AG04450 (cell line): ENCODE measurements around the gene ADM5. TPM values are rescaled to one million over a fixed set of nuclear protein-coding genes. Genes with fewer than 3 reads are reported as not detected.

Source experiments
- CTCF ChIA-PET: fragments of 300-600, 350-600 bp; formaldehyde crosslinking; extraction: SDS; loops from one replicate; lab custom pipeline; 2022; ENCODE audit warnings: antibody characterized with exemption, inconsistent platforms; lab: Charles Lee
- POLR2A ChIA-PET: fragments of 350-600 bp; formaldehyde crosslinking; extraction: SDS; loops from one replicate; lab custom pipeline; 2021; ENCODE audit warnings: antibody characterized with exemption, inconsistent platforms; lab: Yijun Ruan, JAX
- DNase-seq: peaks from one replicate; pipeline ENCODE4 v3.0.0-alpha.2; 2011; ENCODE audit warnings: low read depth, low spot score
- H3K27ac ChIP-seq: one replicate; pipeline ENCODE4 v1.5.1; 2012; ENCODE audit warnings: low read depth, low read length, control low read depth
- H3K27me3 ChIP-seq: one replicate; pipeline ENCODE4 v1.6.0; 2012; ENCODE audit warnings: low read length; ENCODE audit not compliant: control insufficient read depth, insufficient read depth
- H3K4me3 ChIP-seq: 2 replicates; pipeline ENCODE4 v1.5.1; 2011; ENCODE audit warnings: mild to moderate bottlenecking, low read depth, low read length, control low read depth
- H3K9me3 ChIP-seq: 2 replicates; pipeline ENCODE4 v1.5.1; 2012; ENCODE audit warnings: low read length; ENCODE audit not compliant: control insufficient read depth, insufficient read depth
- polyA minus RNA-seq: library from RNA; depleted of rRNA, polyadenylated mRNA; stranded (reverse); fragments of >200 nt; gene quantifications from 2 replicates; pipeline ENCODE4 v1.2.3, GENCODE V29; 2011; rRNA and poly(A)+ RNA removed
- polyA plus RNA-seq: library from polyadenylated mRNA; depleted of rRNA; stranded (reverse); fragments of >200 nt; gene quantifications from 2 replicates; pipeline ENCODE4 v1.2.3, GENCODE V29; 2011; rRNA removed
- TF ChIP-seq, protein P1 (sequence below): IDR thresholded peaks from 2 replicates; pipeline ENCODE4 v1.5.1; 2011; ENCODE audit warnings: low read depth, low read length, control low read depth, inconsistent platforms

Gene ADM5
- polyA plus RNA-seq, result 0.19 and 0.33 TPM in 2 replicates
- polyA minus RNA-seq, result 0.14 and 0.39 TPM in 2 replicates

- TF ChIP-seq, protein P1, sequence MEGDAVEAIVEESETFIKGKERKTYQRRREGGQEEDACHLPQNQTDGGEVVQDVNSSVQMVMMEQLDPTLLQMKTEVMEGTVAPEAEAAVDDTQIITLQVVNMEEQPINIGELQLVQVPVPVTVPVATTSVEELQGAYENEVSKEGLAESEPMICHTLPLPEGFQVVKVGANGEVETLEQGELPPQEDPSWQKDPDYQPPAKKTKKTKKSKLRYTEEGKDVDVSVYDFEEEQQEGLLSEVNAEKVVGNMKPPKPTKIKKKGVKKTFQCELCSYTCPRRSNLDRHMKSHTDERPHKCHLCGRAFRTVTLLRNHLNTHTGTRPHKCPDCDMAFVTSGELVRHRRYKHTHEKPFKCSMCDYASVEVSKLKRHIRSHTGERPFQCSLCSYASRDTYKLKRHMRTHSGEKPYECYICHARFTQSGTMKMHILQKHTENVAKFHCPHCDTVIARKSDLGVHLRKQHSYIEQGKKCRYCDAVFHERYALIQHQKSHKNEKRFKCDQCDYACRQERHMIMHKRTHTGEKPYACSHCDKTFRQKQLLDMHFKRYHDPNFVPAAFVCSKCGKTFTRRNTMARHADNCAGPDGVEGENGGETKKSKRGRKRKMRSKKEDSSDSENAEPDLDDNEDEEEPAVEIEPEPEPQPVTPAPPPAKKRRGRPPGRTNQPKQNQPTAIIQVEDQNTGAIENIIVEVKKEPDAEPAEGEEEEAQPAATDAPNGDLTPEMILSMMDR, result peak; percentile 55
- peak within 1 kb of the TSS; percentile 73 for H3K4me3 ChIP-seq
- ChIA-PET POLR2A (interaction anchor here (3.3 kb wide), 1 partner anchor 13 kb away, joined by 9 read pairs; the partner anchor contains the start of gene PRMT1), CTCF (interaction anchor here (0.6 to 3.0 kb wide), 3 partner anchors 9 to 18 kb away, joined by 3 to 14 read pairs (median 4); no protein-coding TSS in a partner anchor)
- no peaks in the 10 kb centered on the region; the same call in 1 of the 2 replicates for H3K9me3 ChIP-seq
- no peaks in the 10 kb centered on the region for H3K27me3 ChIP-seq
- peak within 1 kb of the TSS; percentile 70 for H3K27ac ChIP-seq
- DNase-seq, result no peak
These were observed at the start of gene ADM5 for GRCh38 chr19:49689133-49690078. Gene ADM5 (plus strand): TSS chr19:49689594. CDS start chr19:49689838, 244 bp downstream.

- ChIA-PET POLR2A (interaction anchor here (0.6 to 3.8 kb wide), 16 partner anchors 8 to 234 kb away, joined by 3 to 22 read pairs (median 4); partner anchors contain the start of genes BCL2L12, IRF3, NOSIP and PRMT1), CTCF (interaction anchor here (0.7 to 1.7 kb wide), 6 partner anchors 32 to 167 kb away, joined by 3 to 10 read pairs (median 3); partner anchors contain the start of gene FLT3LG)
- TF ChIP-seq, protein P1, result no peak
- DNase-seq, result peak; percentile 100
- peak within 1 kb of the TSS; percentile 73 for H3K4me3 ChIP-seq
- no peaks in the 10 kb centered on the region for H3K9me3 ChIP-seq
- H3K27ac ChIP-seq, result peak within 1 kb of the TSS; percentile 100
- no peaks in the 10 kb centered on the region for H3K27me3 ChIP-seq
These were observed 49.1 kb upstream of the ADM5 start, which contains the start of gene RRAS for GRCh38 chr19:49640113-49640898. Gene RRAS (minus strand): TSS chr19:49640143. CDS start chr19:49640098, 45 bp downstream.

DNA sequence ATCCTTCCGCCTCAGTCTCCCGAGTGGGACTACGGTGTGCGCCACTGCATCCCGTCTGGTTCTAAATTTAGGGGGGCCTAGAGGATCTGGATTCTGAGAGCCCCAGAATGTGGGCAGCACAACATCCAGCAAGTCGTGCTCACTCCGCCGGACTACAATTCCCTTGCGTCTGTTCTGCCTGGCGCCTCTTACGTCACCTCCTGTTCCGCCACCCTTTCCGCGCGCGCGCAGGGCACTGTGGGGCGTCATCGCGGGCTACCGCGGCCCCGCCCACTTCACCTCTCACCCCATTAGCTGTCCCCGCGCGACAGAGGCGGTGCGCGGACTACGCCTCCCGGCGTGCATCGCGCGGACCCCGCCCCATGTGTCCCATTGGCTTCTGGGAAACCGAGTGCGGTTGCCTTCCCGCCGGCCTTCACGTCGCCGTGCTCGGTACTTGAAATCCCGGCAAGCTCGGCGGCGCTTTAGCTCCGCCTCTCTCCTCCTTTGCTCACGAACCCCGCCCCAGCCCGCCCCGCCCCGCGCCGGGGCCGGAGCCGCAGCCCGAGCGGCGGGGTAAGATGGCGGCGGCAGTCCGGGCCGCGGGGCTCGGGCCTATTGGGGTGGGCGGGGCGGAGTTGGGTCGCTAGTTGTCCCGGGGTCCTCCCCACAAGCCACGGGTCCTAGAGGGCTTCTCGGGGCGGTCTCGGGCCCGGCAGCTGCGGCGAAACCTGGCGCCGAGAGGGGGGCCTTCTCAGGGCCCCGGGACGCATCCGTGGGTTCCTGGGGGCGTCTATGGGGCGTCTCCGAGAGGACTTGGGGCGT is 47.5 kb upstream of the ADM5 start, which contains the start of gene SCAF1:
TSS of gene SCAF1 (plus strand) at position 522 of the 804 bp plus-strand sequence. CDS start 2,818 bp downstream, outside the sequence.
- ChIA-PET CTCF (interaction anchor here (1.0 kb wide), 1 partner anchor 71 kb away, joined by 4 read pairs; no protein-coding TSS in a partner anchor), POLR2A (interaction anchor here (0.5 to 3.8 kb wide), 12 partner anchors 8 to 256 kb away, joined by 3 to 18 read pairs (median 5); partner anchors contain the start of genes NOSIP, PRMT1 and PRR12)
- no peaks in the 10 kb centered on the region for H3K9me3 ChIP-seq
- TF ChIP-seq, protein P1, result no peak
- peak within 1 kb of the TSS; percentile 100 for H3K27ac ChIP-seq
- peak within 1 kb of the TSS; percentile 99 for H3K4me3 ChIP-seq
- no peaks in the 10 kb centered on the region for H3K27me3 ChIP-seq
- peak; percentile 99 for DNase-seq

DNA sequence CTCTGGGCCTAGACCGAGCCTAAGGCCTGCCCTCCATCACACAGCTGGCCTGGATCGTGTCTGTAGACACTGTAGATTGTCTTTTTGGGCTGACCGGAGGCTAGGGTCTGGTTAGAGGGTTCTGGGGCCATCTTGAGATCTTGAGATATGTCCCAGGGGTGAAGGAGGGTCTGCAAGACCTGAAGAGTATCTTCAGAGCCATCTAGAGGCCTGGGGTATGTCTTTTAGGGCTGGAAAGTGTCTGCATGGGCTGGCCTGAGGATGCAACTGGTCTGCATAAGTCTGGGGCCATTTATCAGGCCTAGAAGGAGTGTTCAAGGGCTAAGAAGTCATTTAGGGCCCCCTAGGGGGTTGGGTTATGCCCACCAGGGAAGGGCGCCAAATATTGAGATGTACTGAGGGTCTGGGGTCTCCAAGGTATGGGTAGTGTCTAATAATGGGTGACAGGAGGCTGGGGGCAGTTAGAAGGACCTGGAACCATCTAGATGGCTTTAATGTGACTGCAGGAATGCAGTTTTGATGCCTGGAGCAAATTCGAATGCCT is 46.8 kb upstream of the ADM5 start:
- CTCF ChIA-PET, result interaction anchor here (1.0 to 1.4 kb wide), 2 partner anchors 30 to 72 kb away, joined by 4 to 5 read pairs; no protein-coding TSS in a partner anchor
- H3K27me3 ChIP-seq, result no peaks in the 10 kb centered on the region
- peak overlapping the region; percentile 85 for H3K27ac ChIP-seq
- TF ChIP-seq, protein P1, result no peak
- POLR2A ChIA-PET, result interaction anchor here (0.9 to 3.8 kb wide), 7 partner anchors 11 to 62 kb away, joined by 4 to 18 read pairs (median 6); partner anchors contain the start of genes NOSIP, PRMT1 and PRR12
- DNase-seq, result no peak
- H3K9me3 ChIP-seq, result no peaks in the 10 kb centered on the region
- H3K4me3 ChIP-seq, result peak overlapping the region; percentile 99
